ENCODE results near the gene IKBKE. TPM values are rescaled to one million over a fixed set of nuclear protein-coding genes. Genes with fewer than 3 reads are reported as not detected.

Gene IKBKE
- total RNA-seq, 2 donors from 2014 or later, result 5.0 to 8.5 TPM

- TF ChIP-seq CTCF (conservative IDR thresholded peaks at IDR 0.05), result no peak
- peaks cover 44% of the 10 kb centered on the region for H3K27me3 ChIP-seq (ENCODE audit: control insufficient read depth, insufficient read depth, low read length, poor library complexity, severe bottlenecking)
- Mint-ChIP-seq H3K4me3 (no peak overlapping the region), H3K9me3 (no peaks in the 10 kb centered on the region), H3K4me1 (peaks cover 4% of the 10 kb centered on the region), H3K36me3 (ENCODE audit: low read depth) (no peaks in the 10 kb centered on the region), H3K27me3 (ENCODE audit: insufficient read depth) (peaks cover 49% of the 10 kb centered on the region), H3K27ac (no peak overlapping the region)
- H3K4me1 ChIP-seq (ENCODE audit: control insufficient read depth, insufficient read depth, low read length), result no peaks in the 10 kb centered on the region
- WGBS, 2 experiments (ENCODE audit: insufficient coverage in 1 of 2, insufficient read length in 1 of 2), result 80 to 88% methylated on average over 5 of the region's 5 CpGs
- no peaks in the 10 kb centered on the region for H3K9me3 ChIP-seq (ENCODE audit: control insufficient read depth, low read length)
- no peak for DNase-seq
- H3K27ac ChIP-seq (ENCODE audit: low read depth, low read length), result no peak overlapping the region
- H3K36me3 ChIP-seq (ENCODE audit: control insufficient read depth, insufficient read depth, low read length), result no peaks in the 10 kb centered on the region
- H3K9ac ChIP-seq (ENCODE audit: extremely low read depth, low read length, poor library complexity, severe bottlenecking), result no peak overlapping the region
- no peak overlapping the region for H3K4me3 ChIP-seq (ENCODE audit: low read length)
Measured at GRCh38 chr1:206501881-206502280, 31.6 kb downstream of the IKBKE start.

GRCh38 chr1:206502403-206502802 is 32.1 kb downstream of the IKBKE start:
- Mint-ChIP-seq H3K4me3 (no peak overlapping the region), H3K4me1 (peaks cover 4% of the 10 kb centered on the region), H3K27ac (no peak overlapping the region), H3K9me3 (no peaks in the 10 kb centered on the region), H3K27me3 (ENCODE audit: insufficient read depth) (peaks cover 55% of the 10 kb centered on the region), H3K36me3 (ENCODE audit: low read depth) (no peaks in the 10 kb centered on the region)
- H3K9ac ChIP-seq (ENCODE audit: extremely low read depth, low read length, poor library complexity, severe bottlenecking), result no peak overlapping the region
- no peak overlapping the region for H3K27ac ChIP-seq (ENCODE audit: low read depth, low read length)
- H3K27me3 ChIP-seq (ENCODE audit: control insufficient read depth, insufficient read depth, low read length, poor library complexity, severe bottlenecking), result peaks cover 49% of the 10 kb centered on the region
- H3K4me1 ChIP-seq (ENCODE audit: control insufficient read depth, insufficient read depth, low read length), result no peaks in the 10 kb centered on the region
- WGBS, 2 experiments (ENCODE audit: insufficient coverage in 1 of 2, insufficient read length in 1 of 2), result 96 to 100% methylated on average over 2 of the region's 2 CpGs
- no peak for TF ChIP-seq CTCF (conservative IDR thresholded peaks at IDR 0.05)
- no peaks in the 10 kb centered on the region for H3K9me3 ChIP-seq (ENCODE audit: control insufficient read depth, low read length)
- H3K4me3 ChIP-seq (ENCODE audit: low read length), result no peak overlapping the region
- DNase-seq, result no peak
- H3K36me3 ChIP-seq (ENCODE audit: control insufficient read depth, insufficient read depth, low read length), result no peaks in the 10 kb centered on the region

- H3K4me1 ChIP-seq (ENCODE audit: control insufficient read depth, insufficient read depth, low read length), result no peaks in the 10 kb centered on the region
Measured at GRCh38 chr1:206502812-206503211, 32.5 kb downstream of the IKBKE start.

More at GRCh38 chr1:206502812-206503211, 32.5 kb downstream of the IKBKE start:
- Mint-ChIP-seq H3K36me3 (ENCODE audit: low read depth) (no peaks in the 10 kb centered on the region), H3K27me3 (ENCODE audit: insufficient read depth) (peaks cover 57% of the 10 kb centered on the region), H3K9me3 (no peaks in the 10 kb centered on the region), H3K4me3 (no peak overlapping the region), H3K27ac (no peak overlapping the region), H3K4me1 (peaks cover 4% of the 10 kb centered on the region)
- Histone ChIP-seq H3K9me3 (ENCODE audit: control insufficient read depth, low read length) (no peaks in the 10 kb centered on the region), H3K27me3 (ENCODE audit: control insufficient read depth, insufficient read depth, low read length, poor library complexity, severe bottlenecking) (peaks cover 53% of the 10 kb centered on the region), H3K4me3 (ENCODE audit: low read length) (no peak overlapping the region), H3K9ac (ENCODE audit: extremely low read depth, low read length, poor library complexity, severe bottlenecking) (no peak overlapping the region), H3K27ac (ENCODE audit: low read depth, low read length) (no peak overlapping the region), H3K36me3 (ENCODE audit: control insufficient read depth, insufficient read depth, low read length) (no peaks in the 10 kb centered on the region)
- TF ChIP-seq CTCF (conservative IDR thresholded peaks at IDR 0.05), result no peak
- 94 to 100% methylated on average over 1 of the region's 1 CpG for WGBS, 2 experiments (ENCODE audit: insufficient coverage in 1 of 2, insufficient read length in 1 of 2)
- DNase-seq, result no peak
